NCI-H1436 treated with DMSO at 0.1 percent for 48 hours (cell line): ENCODE results near the gene TMEM11.

ENCODE experiments used
- DNase-seq: peaks from one replicate; lab custom pipeline; 2025; lab: John Stamatoyannopoulos, UW

The TMEM11 gene

GRCh38 chr17:21184570-21184969 lies 29.4 kb downstream of the TMEM11 start:
- DNase-seq, result no peak

- DNase-seq, result no peak
Measured at GRCh38 chr17:21183468-21183867, 30.5 kb downstream of the TMEM11 start.

GRCh38 chr17:21177854-21178600 lies 35.9 kb downstream of the TMEM11 start:
- DNase-seq, result no peak

GRCh38 chr17:21177401-21177800 lies 36.6 kb downstream of the TMEM11 start:
- DNase-seq, result no peak

GRCh38 chr17:21176773-21177395 lies 37.1 kb downstream of the TMEM11 start:
- no peak for DNase-seq

GRCh38 chr17:21174713-21175112 lies 39.2 kb downstream of the TMEM11 start:
- DNase-seq, result no peak

- no peak for DNase-seq
Measured at GRCh38 chr17:21174186-21174585, 39.8 kb downstream of the TMEM11 start.

GRCh38 chr17:21173543-21173942 lies 40.4 kb downstream of the TMEM11 start:
- no peak for DNase-seq

- DNase-seq, result no peak
Measured at GRCh38 chr17:21172846-21173245, 41.1 kb downstream of the TMEM11 start.

- DNase-seq, result no peak
Measured at GRCh38 chr17:21171970-21172510, 41.9 kb downstream of the TMEM11 start.

GRCh38 chr17:21171309-21171922 lies 42.5 kb downstream of the TMEM11 start:
- no peak for DNase-seq

- no peak for DNase-seq
Measured at GRCh38 chr17:21170809-21171208, 43.2 kb downstream of the TMEM11 start.

- DNase-seq, result no peak
Measured at GRCh38 chr17:21169496-21169895, 44.5 kb downstream of the TMEM11 start.

- no peak for DNase-seq
Measured at GRCh38 chr17:21168555-21168865, 45.5 kb downstream of the TMEM11 start.

- no peak for DNase-seq
Measured at GRCh38 chr17:21167303-21167702, 46.7 kb downstream of the TMEM11 start.

- no peak for DNase-seq
Measured at GRCh38 chr17:21166595-21167210, 47.3 kb downstream of the TMEM11 start.

GRCh38 chr17:21165922-21166594 lies 47.9 kb downstream of the TMEM11 start:
- DNase-seq, result no peak

- no peak for DNase-seq
Measured at GRCh38 chr17:21164620-21165019, 49.3 kb downstream of the TMEM11 start.

- no peak for DNase-seq
Measured at GRCh38 chr17:21164216-21164615, 49.7 kb downstream of the TMEM11 start.

- DNase-seq, result no peak
Measured at GRCh38 chr17:21163101-21163500, 50.9 kb downstream of the TMEM11 start.

- DNase-seq, result no peak
Measured at GRCh38 chr17:21162394-21162775, 51.6 kb downstream of the TMEM11 start.
